ENCODE results near the gene ZNF682.

DNA sequence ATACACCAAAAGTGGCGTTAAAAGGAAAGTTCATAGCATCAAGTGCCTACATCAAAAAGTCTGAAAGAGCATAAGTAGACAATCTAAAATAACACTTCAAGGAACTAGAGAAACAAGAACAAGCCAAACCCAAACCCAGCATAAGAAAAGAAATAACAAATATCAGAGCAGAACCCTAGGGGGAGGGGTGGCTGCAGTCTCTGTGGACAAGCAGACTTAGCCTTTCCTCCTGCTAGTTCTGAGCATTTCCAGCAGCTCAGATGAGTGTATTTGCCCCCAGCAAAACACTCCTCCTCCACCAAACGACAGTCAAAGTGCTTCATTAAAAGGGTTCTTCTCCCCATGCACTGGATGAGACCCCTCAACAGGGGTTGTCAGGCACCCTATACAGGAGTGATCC, 31.4 kb upstream of the ZNF682 start:
- TF ChIP-seq, protein P1, sequence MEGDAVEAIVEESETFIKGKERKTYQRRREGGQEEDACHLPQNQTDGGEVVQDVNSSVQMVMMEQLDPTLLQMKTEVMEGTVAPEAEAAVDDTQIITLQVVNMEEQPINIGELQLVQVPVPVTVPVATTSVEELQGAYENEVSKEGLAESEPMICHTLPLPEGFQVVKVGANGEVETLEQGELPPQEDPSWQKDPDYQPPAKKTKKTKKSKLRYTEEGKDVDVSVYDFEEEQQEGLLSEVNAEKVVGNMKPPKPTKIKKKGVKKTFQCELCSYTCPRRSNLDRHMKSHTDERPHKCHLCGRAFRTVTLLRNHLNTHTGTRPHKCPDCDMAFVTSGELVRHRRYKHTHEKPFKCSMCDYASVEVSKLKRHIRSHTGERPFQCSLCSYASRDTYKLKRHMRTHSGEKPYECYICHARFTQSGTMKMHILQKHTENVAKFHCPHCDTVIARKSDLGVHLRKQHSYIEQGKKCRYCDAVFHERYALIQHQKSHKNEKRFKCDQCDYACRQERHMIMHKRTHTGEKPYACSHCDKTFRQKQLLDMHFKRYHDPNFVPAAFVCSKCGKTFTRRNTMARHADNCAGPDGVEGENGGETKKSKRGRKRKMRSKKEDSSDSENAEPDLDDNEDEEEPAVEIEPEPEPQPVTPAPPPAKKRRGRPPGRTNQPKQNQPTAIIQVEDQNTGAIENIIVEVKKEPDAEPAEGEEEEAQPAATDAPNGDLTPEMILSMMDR (IDR thresholded peaks at IDR 0.05): no peak
- TF ChIP-seq POLR2A (IDR thresholded peaks at IDR 0.05): no peak

Data from testis (tissue), 2 donors.